Measurements from ENCODE around the gene APOO. TPM values are rescaled to one million over a fixed set of nuclear protein-coding genes. Genes with fewer than 3 reads are reported as not detected.

The APOO gene
- polyA plus RNA-seq, 1 donor (not counting 4 experiments of a cell fraction or from before 2014, with no cell fraction given) = 22.7 TPM

- no peak for TF ChIP-seq EZH2 (IDR thresholded peaks at IDR 0.05; ENCODE audit: low read length)
- no peak for TF ChIP-seq CTCF (optimal IDR thresholded peaks at IDR 0.05 in 1 of 3, IDR thresholded peaks at IDR 0.05 in 1 of 3, conservative IDR thresholded peaks at IDR 0.05 in 1 of 3; ENCODE audit: extremely low read depth in 1 of 3, insufficient read depth in 2 of 3, low read length in 3 of 3)
These were observed 105.3 kb downstream of the APOO start for GRCh38 chrX:23802431-23802830.

GRCh38 chrX:23799469-23800065 is 108.2 kb downstream of the APOO start:
- Histone ChIP-seq H3K79me2 (ENCODE audit: control insufficient read depth, insufficient read depth, low read length) (no peaks in the 10 kb centered on the region), H3K36me3 (ENCODE audit: control insufficient read depth in 2 of 2, extremely low read depth in 1 of 2, insufficient read depth in 2 of 2, low read length in 2 of 2) (no peaks in the 10 kb centered on the region), H3K9me3 (ENCODE audit: control insufficient read depth, low read depth, low read length) (no peaks in the 10 kb centered on the region), H3K4me3 (ENCODE audit: control insufficient read depth in 2 of 3, extremely low read depth in 1 of 3, insufficient read depth in 2 of 3, low read depth in 1 of 3, low read length in 3 of 3) (no peak overlapping the region), H3K27me3 (ENCODE audit: control insufficient read depth, extremely low read depth, insufficient read depth, low read length) (no peaks in the 10 kb centered on the region), H3K27ac (ENCODE audit: control insufficient read depth, insufficient read depth, low read length) (no peak overlapping the region), H3K9me1 (ENCODE audit: control insufficient read depth, extremely low read depth, insufficient read depth, low read length) (no peaks in the 10 kb centered on the region), H4K20me1 (ENCODE audit: control insufficient read depth, extremely low read depth, insufficient read depth, low read length) (no peaks in the 10 kb centered on the region), H2AFZ (ENCODE audit: control insufficient read depth, low read length) (no peak overlapping the region), H3K4me1 (ENCODE audit: control insufficient read depth, extremely low read depth, insufficient read depth, low read length) (peaks cover 45% of the 10 kb centered on the region), H3K4me2 (ENCODE audit: control insufficient read depth, extremely low read depth, insufficient read depth, low read depth, low read length) (no peak overlapping the region), H3K9ac (ENCODE audit: control insufficient read depth, extremely low read depth, insufficient read depth, low read length) (no peak overlapping the region)
- TF ChIP-seq EZH2 (IDR thresholded peaks at IDR 0.05; ENCODE audit: low read length) = no peak
- no peak for TF ChIP-seq CTCF (optimal IDR thresholded peaks at IDR 0.05 in 1 of 3, IDR thresholded peaks at IDR 0.05 in 1 of 3, conservative IDR thresholded peaks at IDR 0.05 in 1 of 3; ENCODE audit: extremely low read depth in 1 of 3, insufficient read depth in 2 of 3, low read length in 3 of 3)
- dilution Hi-C loops (cut with MboI; ENCODE audit: extremely low pct_ligation_motif_present, low sequenced_read_pairs) = no loop called here
- no peak for FAIRE-seq
- no peak for DNase-seq (ENCODE audit: low read depth, low spot score)

More at GRCh38 chrX:23802431-23802830, 105.3 kb downstream of the APOO start:
- Histone ChIP-seq H3K9me1 (ENCODE audit: control insufficient read depth, extremely low read depth, insufficient read depth, low read length) (no peaks in the 10 kb centered on the region), H3K27me3 (ENCODE audit: control insufficient read depth, extremely low read depth, insufficient read depth, low read length) (no peaks in the 10 kb centered on the region), H3K4me1 (ENCODE audit: control insufficient read depth, extremely low read depth, insufficient read depth, low read length) (peaks cover 23% of the 10 kb centered on the region), H3K4me2 (ENCODE audit: control insufficient read depth, extremely low read depth, insufficient read depth, low read depth, low read length) (no peak overlapping the region), H3K9ac (ENCODE audit: control insufficient read depth, extremely low read depth, insufficient read depth, low read length) (no peak overlapping the region), H4K20me1 (ENCODE audit: control insufficient read depth, extremely low read depth, insufficient read depth, low read length) (no peaks in the 10 kb centered on the region), H3K4me3 (ENCODE audit: control insufficient read depth in 2 of 3, extremely low read depth in 1 of 3, insufficient read depth in 2 of 3, low read depth in 1 of 3, low read length in 3 of 3) (no peak overlapping the region), H3K79me2 (ENCODE audit: control insufficient read depth, insufficient read depth, low read length) (no peaks in the 10 kb centered on the region), H3K36me3 (ENCODE audit: control insufficient read depth in 2 of 2, extremely low read depth in 1 of 2, insufficient read depth in 2 of 2, low read length in 2 of 2) (no peaks in the 10 kb centered on the region), H3K27ac (ENCODE audit: control insufficient read depth, insufficient read depth, low read length) (no peak overlapping the region), H2AFZ (ENCODE audit: control insufficient read depth, low read length) (no peak overlapping the region), H3K9me3 (ENCODE audit: control insufficient read depth, low read depth, low read length) (no peaks in the 10 kb centered on the region)
- dilution Hi-C loops (cut with MboI; ENCODE audit: extremely low pct_ligation_motif_present, low sequenced_read_pairs) = no loop called here
- DNase-seq (ENCODE audit: low read depth, low spot score) = no peak
- FAIRE-seq = no peak
